HG03354 (cell line): ENCODE measurements around the gene CDADC1.
"Not testable (repeated sequence)": the region's sequence is repeated elsewhere in the genome, so short reads cannot be mapped to it uniquely, and the experiment has no call there.

Source experiments
- ATAC-seq: cut with Tn5 transposase; IDR thresholded peaks from one replicate; pipeline ENCODE4 v1.9.1; 2021; ENCODE audit warnings: mild to moderate bottlenecking; ENCODE audit not compliant: unreplicated experiment, poor library complexity, severe bottlenecking

The CDADC1 gene

GRCh38 chr13:49308097-49308875 lies 60.6 kb downstream of the CDADC1 start:
- ATAC-seq, result no peak

- no peak for ATAC-seq
Observed at GRCh38 chr13:49308921-49309408, 61.2 kb downstream of the CDADC1 start.

GRCh38 chr13:49310251-49310650 lies 62.5 kb downstream of the CDADC1 start:
- no peak for ATAC-seq

- ATAC-seq, result no peak
Observed at GRCh38 chr13:49311816-49312215, 64.1 kb downstream of the CDADC1 start.

- no peak for ATAC-seq
Observed at GRCh38 chr13:49314344-49314882, 66.7 kb downstream of the CDADC1 start.

GRCh38 chr13:49315036-49315565 lies 67.4 kb downstream of the CDADC1 start:
- ATAC-seq, result no peak

- ATAC-seq, result no peak
Observed at GRCh38 chr13:49315756-49316482, 68.2 kb downstream of the CDADC1 start.

- ATAC-seq, result no peak
Observed at GRCh38 chr13:49319551-49319950, 71.8 kb downstream of the CDADC1 start.

- no peak for ATAC-seq
Observed at GRCh38 chr13:49319951-49320350, 72.2 kb downstream of the CDADC1 start.

GRCh38 chr13:49320975-49321374 lies 73.2 kb downstream of the CDADC1 start:
- ATAC-seq, result no peak

- no peak for ATAC-seq
Observed at GRCh38 chr13:49322702-49323101, 75.0 kb downstream of the CDADC1 start.

- no peak for ATAC-seq
Observed at GRCh38 chr13:49323344-49323743, 75.6 kb downstream of the CDADC1 start.

- ATAC-seq, result no peak
Observed at GRCh38 chr13:49326222-49326917, 78.6 kb downstream of the CDADC1 start.

- ATAC-seq, result not testable (repeated sequence)
Observed at GRCh38 chr13:49327145-49327544, 79.4 kb downstream of the CDADC1 start.

- ATAC-seq, result no peak
Observed at GRCh38 chr13:49329831-49330545, 82.3 kb downstream of the CDADC1 start.

GRCh38 chr13:49330546-49330864 lies 82.8 kb downstream of the CDADC1 start:
- no peak for ATAC-seq

- ATAC-seq, result no peak
Observed at GRCh38 chr13:49336655-49337054, 88.9 kb downstream of the CDADC1 start.

- ATAC-seq, result no peak
Observed at GRCh38 chr13:49340161-49340560, 92.4 kb downstream of the CDADC1 start.

GRCh38 chr13:49341517-49341916 lies 93.8 kb downstream of the CDADC1 start:
- ATAC-seq, result no peak
